Measurements from ENCODE around the gene EIF4G3.
"Not testable (repeated sequence)": the region's sequence is repeated elsewhere in the genome, so short reads cannot be mapped to it uniquely, and the experiment has no call there.

Gene EIF4G3

DNA sequence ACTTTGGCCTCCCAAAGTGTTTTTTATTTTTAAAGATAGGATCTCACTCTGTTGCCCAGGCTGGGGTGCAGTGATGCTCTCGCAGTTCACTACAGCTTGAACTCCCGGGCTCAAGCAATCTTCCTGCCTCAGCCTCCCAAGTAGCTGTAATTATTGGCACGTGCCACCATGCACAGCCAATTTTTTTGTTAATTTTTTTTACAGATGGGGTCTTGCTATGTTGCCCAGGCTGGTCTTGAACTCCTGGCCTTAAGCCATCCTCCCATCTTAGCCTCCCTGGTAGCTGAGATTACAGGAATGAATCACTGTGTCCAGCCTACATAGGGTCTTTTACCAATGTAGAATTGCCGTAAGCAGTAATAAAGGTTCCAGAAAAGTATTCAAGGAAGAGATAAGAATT, 340.5 kb downstream of the EIF4G3 start:
- DNase-seq (ENCODE audit: low read depth in 1 of 2, low spot score in 1 of 2), result no peak

GRCh38 chr1:20834780-20835179, 341.9 kb downstream of the EIF4G3 start:
- DNase-seq (ENCODE audit: low read depth in 1 of 2, low spot score in 1 of 2), result no peak

DNA sequence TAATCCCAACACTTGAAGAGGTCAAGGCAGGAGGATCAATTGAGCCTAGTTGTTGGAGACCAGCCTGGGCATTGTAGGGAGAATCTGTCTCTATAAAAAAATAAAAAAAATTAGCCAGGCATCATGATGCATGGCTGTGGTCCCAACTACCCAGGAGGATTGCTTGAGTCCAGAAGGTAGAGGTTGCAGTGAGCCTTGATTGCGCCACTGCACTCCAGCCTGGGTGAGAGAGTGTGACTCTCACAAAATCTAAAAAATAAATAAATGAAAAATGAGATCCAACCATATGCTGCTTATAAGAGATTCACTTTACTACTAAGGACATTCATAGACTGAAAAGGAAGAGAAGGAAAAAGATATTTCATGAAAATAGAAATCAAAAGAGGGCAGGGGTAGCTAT, 342.5 kb downstream of the EIF4G3 start:
- no peak for DNase-seq (ENCODE audit: low read depth in 1 of 2, low spot score in 1 of 2)

DNA sequence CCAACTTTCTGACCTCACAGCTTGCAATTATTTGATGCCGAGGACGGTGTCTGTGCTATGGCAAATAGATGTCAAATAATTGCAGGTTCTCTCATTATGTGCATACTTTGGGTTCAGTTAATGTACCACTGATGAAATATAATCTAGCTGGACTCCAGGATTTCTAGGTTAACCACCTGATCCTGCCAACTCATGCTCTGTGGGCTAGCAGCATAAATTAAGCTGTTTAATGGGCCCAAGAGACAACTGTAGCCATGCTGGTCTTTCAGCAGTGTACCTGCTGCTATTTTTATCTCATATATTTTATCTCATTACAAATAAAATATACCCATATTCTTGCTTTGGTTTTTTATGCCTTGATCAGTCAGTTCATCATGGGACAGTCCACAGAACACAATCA, 346.3 kb downstream of the EIF4G3 start:
- no peak for DNase-seq (ENCODE audit: low read depth in 1 of 2, low spot score in 1 of 2)

DNA sequence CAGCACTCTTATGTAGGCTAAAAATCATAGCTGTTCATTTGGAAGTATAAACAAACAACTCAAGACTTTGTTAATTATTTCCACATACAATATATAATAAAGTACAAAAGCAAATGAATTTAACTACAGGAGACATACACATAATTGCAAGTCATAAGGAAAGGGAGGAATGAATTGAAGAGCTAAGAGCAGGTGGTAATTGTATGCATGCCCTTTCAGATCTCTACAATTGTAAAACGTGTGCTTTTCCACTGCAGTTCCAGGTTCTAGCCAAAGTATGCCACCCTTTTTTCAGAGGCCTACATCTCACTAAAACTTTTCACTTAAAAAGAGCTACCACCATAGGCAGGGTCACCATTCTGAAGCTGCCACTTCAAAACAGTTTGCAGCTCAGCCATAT, 346.8 kb downstream of the EIF4G3 start:
- DNase-seq (ENCODE audit: low read depth in 1 of 2, low spot score in 1 of 2), result no peak

GRCh38 chr1:20829531-20829930, 347.2 kb downstream of the EIF4G3 start:
- DNase-seq (ENCODE audit: low read depth in 1 of 2, low spot score in 1 of 2), result no peak

GRCh38 chr1:20823845-20824244, 352.9 kb downstream of the EIF4G3 start:
- DNase-seq (ENCODE audit: low read depth in 1 of 2, low spot score in 1 of 2), result no peak

GRCh38 chr1:20821466-20821865, 355.2 kb downstream of the EIF4G3 start:
- no peak for DNase-seq (ENCODE audit: low read depth in 1 of 2, low spot score in 1 of 2)

DNA sequence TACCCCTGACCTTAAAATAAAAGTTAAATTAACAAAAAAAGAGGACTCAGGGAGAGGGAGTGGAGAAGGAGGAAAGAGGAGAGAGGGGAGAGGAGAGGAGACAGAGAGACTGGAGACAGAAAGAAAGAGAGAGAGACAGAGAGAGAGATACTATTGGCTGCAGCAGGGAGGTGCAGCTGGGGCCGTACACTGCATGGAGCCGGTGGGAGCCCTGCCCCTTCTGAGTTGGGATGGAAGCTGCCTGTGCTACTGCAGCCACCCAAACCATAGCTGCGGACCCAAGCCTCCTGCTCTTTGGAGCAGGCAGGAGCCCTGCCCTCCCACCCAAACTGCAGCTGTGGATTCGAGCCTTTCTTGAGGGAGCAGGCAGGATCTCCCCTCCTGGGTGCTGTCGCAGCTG, 356.9 kb downstream of the EIF4G3 start:
- DNase-seq (ENCODE audit: low read depth in 1 of 2, low spot score in 1 of 2), result no peak

DNA sequence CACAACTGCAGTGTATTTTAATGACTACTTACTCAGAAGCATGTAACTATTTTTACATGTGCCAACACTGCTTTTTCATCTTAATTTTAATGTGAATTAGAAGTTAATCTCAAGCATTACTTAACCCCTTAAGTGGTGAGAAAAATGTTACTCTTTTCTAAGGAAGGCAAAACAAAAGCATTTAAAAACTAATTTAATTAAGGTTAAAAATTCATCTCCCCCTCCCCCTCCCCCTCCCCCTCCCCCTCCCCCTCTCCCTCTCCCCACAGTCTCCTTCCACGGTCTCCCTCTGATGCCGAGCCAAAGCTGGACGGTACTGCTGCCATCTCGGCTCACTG, 362.2 kb downstream of the EIF4G3 start:
- DNase-seq (ENCODE audit: low read depth in 1 of 2, low spot score in 1 of 2), result no peak

- no peak for DNase-seq (ENCODE audit: low read depth in 1 of 2, low spot score in 1 of 2)
Measured at GRCh38 chr1:20811916-20812315, 364.8 kb downstream of the EIF4G3 start.

DNA sequence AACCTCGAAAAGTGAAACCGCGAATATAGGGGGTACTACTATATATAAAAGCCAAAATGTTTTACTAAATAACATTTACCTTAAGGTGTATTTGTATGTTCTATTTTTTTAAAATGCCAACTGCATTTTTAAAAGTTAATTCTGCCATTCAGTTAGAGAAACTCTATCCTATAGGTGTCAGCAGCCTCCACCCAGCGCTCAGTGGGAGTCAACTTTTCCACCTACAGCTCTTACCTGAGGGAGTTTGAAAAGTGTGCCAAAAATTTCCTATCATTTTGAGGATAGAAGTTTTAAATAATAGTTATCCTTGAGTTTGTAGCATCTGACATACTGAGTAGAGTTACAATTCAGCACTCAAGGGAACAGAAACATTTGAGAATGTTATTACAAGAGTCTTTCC, 383.5 kb downstream of the EIF4G3 start:
- no peak for DNase-seq (ENCODE audit: low read depth in 1 of 2, low spot score in 1 of 2)

GRCh38 chr1:20792196-20792595, 384.5 kb downstream of the EIF4G3 start:
- DNase-seq (ENCODE audit: low read depth in 1 of 2, low spot score in 1 of 2), result no peak

GRCh38 chr1:20790785-20791184, 385.9 kb downstream of the EIF4G3 start:
- DNase-seq (ENCODE audit: low read depth in 1 of 2, low spot score in 1 of 2), result no peak

- not testable (repeated sequence) for DNase-seq (ENCODE audit: low read depth in 1 of 2, low spot score in 1 of 2)
Measured at GRCh38 chr1:20789598-20789997, 387.1 kb downstream of the EIF4G3 start.

GRCh38 chr1:20787840-20788795, 388.6 kb downstream of the EIF4G3 start:
- no peak for DNase-seq (ENCODE audit: low read depth in 1 of 2, low spot score in 1 of 2)

GRCh38 chr1:20787029-20787839, 389.5 kb downstream of the EIF4G3 start, which contains the start of gene HP1BP3:
Gene HP1BP3 (minus strand): TSS chr1:20787307. CDS start chr1:20780440, 6,867 bp downstream.
- DNase-seq (ENCODE audit: low read depth in 1 of 2, low spot score in 1 of 2), result peak; percentile 71 to 78

DNA sequence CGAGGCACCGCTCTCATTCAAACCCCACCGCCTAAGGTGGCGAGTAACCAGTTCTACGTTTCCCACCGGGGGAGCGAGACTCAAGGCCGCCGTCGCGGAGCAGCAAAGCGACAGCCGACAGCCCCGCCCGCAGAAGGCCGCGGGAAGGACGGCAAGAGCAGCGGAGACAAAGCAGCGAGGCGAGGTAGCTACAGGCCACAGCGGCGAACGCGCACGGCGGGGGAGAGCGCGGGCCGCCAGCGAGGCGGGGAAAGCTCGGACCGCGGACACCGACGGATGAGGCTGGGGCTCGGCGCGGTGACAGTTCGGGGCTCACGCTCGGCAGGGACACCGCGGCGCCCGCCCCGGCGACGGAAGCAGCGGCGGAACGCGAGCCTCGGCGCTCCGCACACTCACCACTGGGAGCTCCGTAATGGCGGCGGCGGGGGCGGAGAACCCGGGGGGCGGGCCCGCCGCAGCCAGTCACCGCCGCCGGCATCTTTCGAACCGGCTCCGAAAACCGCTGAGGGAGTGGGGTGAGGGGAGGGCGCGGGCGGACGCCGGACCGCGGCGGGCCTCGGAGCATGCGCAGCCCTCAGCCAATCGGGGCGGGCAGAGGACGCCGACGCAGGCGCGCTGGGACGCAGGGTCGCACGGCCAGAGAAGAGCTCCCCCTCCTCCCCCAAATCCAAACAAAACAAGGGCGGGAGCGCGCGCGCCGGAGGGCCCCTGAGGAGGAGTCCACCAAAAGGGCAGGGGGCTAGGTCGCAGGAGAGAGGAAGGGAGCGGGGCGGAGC, 390.3 kb downstream of the EIF4G3 start:
- peak; percentile 91 to 96 for DNase-seq (ENCODE audit: low read depth in 1 of 2, low spot score in 1 of 2)

DNA sequence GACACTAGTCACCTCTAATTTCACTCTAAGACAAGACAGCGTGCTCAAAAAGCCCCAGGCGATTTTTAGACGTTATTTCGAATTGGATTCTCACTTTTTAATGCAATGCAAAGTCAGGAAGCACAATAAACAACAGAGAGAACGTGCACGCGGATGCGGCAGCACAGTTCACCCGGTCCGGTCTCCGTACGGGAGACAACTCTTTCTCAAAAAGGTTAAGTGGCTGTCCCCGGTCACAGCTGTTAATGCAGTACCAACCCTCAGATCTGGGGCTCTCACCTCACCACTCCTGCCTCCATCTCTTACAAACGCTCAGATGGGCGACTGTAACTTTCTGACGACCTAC, 390.8 kb downstream of the EIF4G3 start:
- no peak for DNase-seq (ENCODE audit: low read depth in 1 of 2, low spot score in 1 of 2)

GRCh38 chr1:20775700-20776099, 401.0 kb downstream of the EIF4G3 start:
- DNase-seq (ENCODE audit: low read depth in 1 of 2, low spot score in 1 of 2), result no peak

GRCh38 chr1:20771780-20772179, 404.9 kb downstream of the EIF4G3 start:
- no peak for DNase-seq (ENCODE audit: low read depth in 1 of 2, low spot score in 1 of 2)

Data from activated T-helper 1 cell treated with anti-CD3 and anti-CD28 coated beads, Interleukin-2, amount 50 U/mL, for 16 hours (primary cell).